ENCODE results near the gene MED9.

MED9 gene

GRCh38 chr17:17445925-17446665 lies 30.7 kb upstream of the MED9 start:
- no peak overlapping the region for H3K27ac ChIP-seq (ENCODE audit: low read depth, low read length)
- no peaks in the 10 kb centered on the region for H3K79me2 ChIP-seq (ENCODE audit: insufficient read depth, low read length)
- no peaks in the 10 kb centered on the region for H3K27me3 ChIP-seq (ENCODE audit: low read length)
- no peaks in the 10 kb centered on the region for H3K9me2 ChIP-seq (replicated peaks; ENCODE audit: insufficient read depth, low read length)
- no peak overlapping the region for H3K9ac ChIP-seq (ENCODE audit: low read length)
- no peak overlapping the region for H3K4me3 ChIP-seq (ENCODE audit: insufficient read depth, low read length, poor library complexity, severe bottlenecking)
- H4K20me1 ChIP-seq (ENCODE audit: low read depth, low read length): no peaks in the 10 kb centered on the region
- TF ChIP-seq CTCF (IDR thresholded peaks at IDR 0.05; ENCODE audit: insufficient read depth, low read length, poor library complexity, severe bottlenecking) (no peak), EZH2phosphoT487 (conservative IDR thresholded peaks at IDR 0.05; ENCODE audit: low read length) (no peak)
- H3K4me2 ChIP-seq (ENCODE audit: low read depth, low read length, poor library complexity, severe bottlenecking): no peak overlapping the region
- no peaks in the 10 kb centered on the region for H3K36me3 ChIP-seq (ENCODE audit: low read length)
- H3F3A ChIP-seq (ENCODE audit: insufficient read depth): no peaks in the 10 kb centered on the region
- no peaks in the 10 kb centered on the region for H3K9me3 ChIP-seq (ENCODE audit: insufficient read depth, low read length)
- H2AFZ ChIP-seq (ENCODE audit: low read depth, low read length, severe bottlenecking): no peak overlapping the region

- H3K9ac ChIP-seq (ENCODE audit: low read length): no peak overlapping the region
- no peaks in the 10 kb centered on the region for H3K9me3 ChIP-seq (ENCODE audit: insufficient read depth, low read length)
- H3K79me2 ChIP-seq (ENCODE audit: insufficient read depth, low read length): no peaks in the 10 kb centered on the region
- H2AFZ ChIP-seq (ENCODE audit: low read depth, low read length, severe bottlenecking): no peak overlapping the region
- no peak overlapping the region for H3K27ac ChIP-seq (ENCODE audit: low read depth, low read length)
- H3K9me2 ChIP-seq (replicated peaks; ENCODE audit: insufficient read depth, low read length): no peaks in the 10 kb centered on the region
- no peak overlapping the region for H3K4me3 ChIP-seq (ENCODE audit: insufficient read depth, low read length, poor library complexity, severe bottlenecking)
- H4K20me1 ChIP-seq (ENCODE audit: low read depth, low read length): no peaks in the 10 kb centered on the region
- no peaks in the 10 kb centered on the region for H3F3A ChIP-seq (ENCODE audit: insufficient read depth)
- no peaks in the 10 kb centered on the region for H3K36me3 ChIP-seq (ENCODE audit: low read length)
- no peak overlapping the region for H3K4me2 ChIP-seq (ENCODE audit: low read depth, low read length, poor library complexity, severe bottlenecking)
- TF ChIP-seq CTCF (IDR thresholded peaks at IDR 0.05; ENCODE audit: insufficient read depth, low read length, poor library complexity, severe bottlenecking): no peak
- no peak for TF ChIP-seq EZH2phosphoT487 (conservative IDR thresholded peaks at IDR 0.05; ENCODE audit: low read length)
- H3K27me3 ChIP-seq (ENCODE audit: low read length): no peaks in the 10 kb centered on the region
Measured at GRCh38 chr17:17446666-17447155, 30.1 kb upstream of the MED9 start.

GRCh38 chr17:17447264-17447663 lies 29.5 kb upstream of the MED9 start:
- Histone ChIP-seq H3K9ac (ENCODE audit: low read length) (no peak overlapping the region), H3F3A (ENCODE audit: insufficient read depth) (no peaks in the 10 kb centered on the region), H3K36me3 (ENCODE audit: low read length) (no peaks in the 10 kb centered on the region), H3K27me3 (ENCODE audit: low read length) (no peaks in the 10 kb centered on the region), H3K27ac (ENCODE audit: low read depth, low read length) (no peak overlapping the region), H4K20me1 (ENCODE audit: low read depth, low read length) (no peaks in the 10 kb centered on the region), H3K79me2 (ENCODE audit: insufficient read depth, low read length) (no peaks in the 10 kb centered on the region), H3K4me3 (ENCODE audit: insufficient read depth, low read length, poor library complexity, severe bottlenecking) (no peak overlapping the region), H2AFZ (ENCODE audit: low read depth, low read length, severe bottlenecking) (no peak overlapping the region), H3K9me2 (replicated peaks; ENCODE audit: insufficient read depth, low read length) (no peaks in the 10 kb centered on the region), H3K4me2 (ENCODE audit: low read depth, low read length, poor library complexity, severe bottlenecking) (no peak overlapping the region), H3K9me3 (ENCODE audit: insufficient read depth, low read length) (no peaks in the 10 kb centered on the region)
- TF ChIP-seq CTCF (IDR thresholded peaks at IDR 0.05; ENCODE audit: insufficient read depth, low read length, poor library complexity, severe bottlenecking) (no peak), EZH2phosphoT487 (conservative IDR thresholded peaks at IDR 0.05; ENCODE audit: low read length) (no peak)

Measured in SU-DHL-6 (cell line).